CD4-positive, alpha-beta T cell (primary cell): ENCODE measurements around the gene SENP3. TPM values are rescaled to one million over a fixed set of nuclear protein-coding genes. Genes with fewer than 3 reads are reported as not detected.
A peak's percentile ranks its signal among the peaks of the same experiment; 100 is the strongest.

Source experiments
- ATAC-seq: fragments of 200-7000 bp; cut with Tn5 transposase; one replicate; pipeline ENCODE4 v1.10.0; 2022; ENCODE audit warnings: mild to moderate bottlenecking; ENCODE audit not compliant: poor library complexity
- CTCF ChIA-PET: fragments of 350-600 bp; sonication (Branson Sonifier 250); formaldehyde crosslinking; loops from one replicate; lab custom pipeline; 2021; ENCODE audit warnings: antibody characterized with exemption, inconsistent platforms; lab: Charles Lee
- POLR2A ChIA-PET: fragments of 350-600 bp; sonication (Branson Sonifier 250); formaldehyde crosslinking; loops from one replicate; lab custom pipeline; 2021; ENCODE audit warnings: antibody characterized with exemption, inconsistent platforms; lab: Charles Lee
- DNase-seq, 14 experiments: peaks; one replicate each; pipeline ENCODE4 v3.0.0-alpha.2; 2013 to 2020; ENCODE audit warnings: mixed read lengths in 2 of 14
- H3K27ac ChIP-seq, 2 donors: one replicate each; pipeline versions ENCODE4 v1.5.1 to v1.7.0; 2013; ENCODE audit warnings: low read length in 2 of 2, low read depth in 1 of 2, mild to moderate bottlenecking in 1 of 2
- H3K27me3 ChIP-seq, 2 experiments: 1 replicate in 1 of 2; 2 replicates in 1 of 2; pipeline versions ENCODE4 v1.6.1 to v1.7.0; 2013; ENCODE audit warnings: low read length in 2 of 2, control low read depth in 1 of 2, mild to moderate bottlenecking in 1 of 2, moderate library complexity in 1 of 2; ENCODE audit not compliant: insufficient read depth in 2 of 2, control insufficient read depth in 1 of 2
- H3K36me3 ChIP-seq: one replicate; pipeline ENCODE4 v1.6.1; 2013; ENCODE audit warnings: low read length, control low read depth; ENCODE audit not compliant: insufficient read depth
- H3K4me1 ChIP-seq: one replicate; pipeline ENCODE4 v1.6.1; 2013; ENCODE audit warnings: low read length, control low read depth; ENCODE audit not compliant: insufficient read depth
- H3K4me3 ChIP-seq: one replicate; pipeline ENCODE4 v1.5.1; 2013; ENCODE audit warnings: mild to moderate bottlenecking, low read length, moderate library complexity
- H3K9me3 ChIP-seq, 2 experiments: 1 replicate in 1 of 2; 2 replicates in 1 of 2; pipeline versions ENCODE4 v1.6.1 to v1.7.0; 2013; ENCODE audit warnings: low read length in 2 of 2, mild to moderate bottlenecking in 2 of 2, control low read depth in 1 of 2, moderate library complexity in 1 of 2; ENCODE audit not compliant: control insufficient read depth in 1 of 2, insufficient read depth in 1 of 2
- H3K27ac Mint-ChIP-seq: one replicate; pipeline ENCODE4 v1.8.0; 2020; ENCODE audit warnings: mixed read lengths
- H3K27me3 Mint-ChIP-seq: one replicate; pipeline ENCODE4 v1.8.0; 2021; ENCODE audit warnings: mixed read lengths
- H3K36me3 Mint-ChIP-seq: one replicate; pipeline ENCODE4 v1.8.0; 2021; ENCODE audit warnings: low read depth, mixed read lengths
- H3K4me1 Mint-ChIP-seq: one replicate; pipeline ENCODE4 v1.8.0; 2021; ENCODE audit warnings: low read depth, mixed read lengths
- H3K4me3 Mint-ChIP-seq: one replicate; pipeline ENCODE4 v1.8.0; 2020; ENCODE audit warnings: mild to moderate bottlenecking, mixed read lengths
- H3K9me3 Mint-ChIP-seq: one replicate; pipeline ENCODE4 v1.8.0; 2020; ENCODE audit warnings: mixed read lengths
- intact Hi-C, 2 experiments: fragments of 100-400 bp; cut with DNase I in 1 of 2; cut with micrococcal nuclease in 1 of 2; formaldehyde crosslinking; loops; one replicate each; pipeline versions ENCODE4 v1.15.1 to v1.9.0; 2023 to 2025; cut with DNase I, micrococcal nuclease
- total RNA-seq, 174 experiments: library from RNA in 2 of 174; stranded (reverse) in 2 of 174; gene quantifications; one replicate each; pipeline ENCODE4 v1.2.3 and lab custom pipeline; 2021 to 2026
- TF ChIP-seq, protein P1 (sequence below): fragments of 200-600 bp; IDR thresholded peaks from one replicate; pipeline ENCODE4 v1.8.0; 2022; ENCODE audit warnings: antibody characterized with exemption, mild to moderate bottlenecking

SENP3 gene
- total RNA-seq, 2 experiments from 2014 or later, result 27.7 to 28.9 TPM

DNA sequence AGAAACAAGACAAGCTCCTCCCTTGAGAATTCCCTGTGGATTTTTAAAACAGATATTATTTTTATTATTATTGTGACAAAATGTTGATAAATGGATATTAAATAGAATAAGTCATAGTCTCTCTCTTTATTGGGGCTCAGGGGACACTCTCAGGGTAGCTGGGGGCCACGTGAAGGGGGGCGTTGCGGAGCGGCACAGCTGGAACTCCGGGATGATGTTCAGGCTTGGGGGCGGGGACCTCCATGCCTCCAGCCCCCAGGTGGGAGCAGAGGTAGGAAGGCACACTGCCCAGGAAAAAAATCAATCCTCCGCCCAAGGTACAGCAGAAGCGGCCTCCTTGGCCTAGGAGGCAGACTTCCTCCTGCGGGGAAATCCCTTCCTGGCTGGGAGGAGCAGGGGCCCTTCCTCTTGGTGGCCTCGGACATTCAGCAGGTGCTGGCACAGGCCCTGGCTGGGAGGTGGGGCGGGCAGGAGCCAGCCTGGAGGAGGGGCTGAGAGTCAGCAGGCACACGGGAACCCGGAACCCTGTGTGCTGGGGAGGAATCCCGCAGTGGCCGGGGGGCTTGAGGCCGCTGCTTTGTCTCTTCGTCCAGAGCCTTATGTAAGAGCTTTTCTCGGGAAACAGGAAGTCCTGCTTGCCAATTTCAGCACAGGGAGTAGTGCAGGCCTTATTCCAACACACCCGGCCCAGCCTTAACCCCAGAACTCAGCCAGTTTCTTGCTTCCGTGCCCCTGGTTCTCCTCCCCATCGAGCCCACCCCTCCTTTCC is 3.8 kb upstream of the SENP3 start:
- DNase-seq, result peak in 3 of 14 experiments; percentile 29 to 63 (median 58)
- Histone ChIP-seq H3K36me3 (peaks cover 14% of the 10 kb centered on the region), H3K4me3 (peak overlapping the region; percentile 41), H3K27me3 (no peaks in the 10 kb centered on the region), H3K4me1 (peaks cover 82% of the 10 kb centered on the region), H3K27ac (peak overlapping the region in 1 of 2 donors; percentile 3), H3K9me3 (no peaks in the 10 kb centered on the region)
- H3K4me3 Mint-ChIP-seq, result peak overlapping the region; percentile 56
- H3K27ac Mint-ChIP-seq, result peak overlapping the region; percentile 63
- H3K27me3 Mint-ChIP-seq, result no peaks in the 10 kb centered on the region
- peaks cover 61% of the 10 kb centered on the region for H3K4me1 Mint-ChIP-seq
- TF ChIP-seq, protein P1, sequence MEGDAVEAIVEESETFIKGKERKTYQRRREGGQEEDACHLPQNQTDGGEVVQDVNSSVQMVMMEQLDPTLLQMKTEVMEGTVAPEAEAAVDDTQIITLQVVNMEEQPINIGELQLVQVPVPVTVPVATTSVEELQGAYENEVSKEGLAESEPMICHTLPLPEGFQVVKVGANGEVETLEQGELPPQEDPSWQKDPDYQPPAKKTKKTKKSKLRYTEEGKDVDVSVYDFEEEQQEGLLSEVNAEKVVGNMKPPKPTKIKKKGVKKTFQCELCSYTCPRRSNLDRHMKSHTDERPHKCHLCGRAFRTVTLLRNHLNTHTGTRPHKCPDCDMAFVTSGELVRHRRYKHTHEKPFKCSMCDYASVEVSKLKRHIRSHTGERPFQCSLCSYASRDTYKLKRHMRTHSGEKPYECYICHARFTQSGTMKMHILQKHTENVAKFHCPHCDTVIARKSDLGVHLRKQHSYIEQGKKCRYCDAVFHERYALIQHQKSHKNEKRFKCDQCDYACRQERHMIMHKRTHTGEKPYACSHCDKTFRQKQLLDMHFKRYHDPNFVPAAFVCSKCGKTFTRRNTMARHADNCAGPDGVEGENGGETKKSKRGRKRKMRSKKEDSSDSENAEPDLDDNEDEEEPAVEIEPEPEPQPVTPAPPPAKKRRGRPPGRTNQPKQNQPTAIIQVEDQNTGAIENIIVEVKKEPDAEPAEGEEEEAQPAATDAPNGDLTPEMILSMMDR, result no peak
- H3K9me3 Mint-ChIP-seq, result no peaks in the 10 kb centered on the region
- peaks cover 23% of the 10 kb centered on the region for H3K36me3 Mint-ChIP-seq
- intact Hi-C loops, result no loop called here
- no peak for ATAC-seq
- POLR2A ChIA-PET, result interaction anchor here (0.6 to 2.6 kb wide), 4 partner anchors 9 to 315 kb away, joined by 3 to 6 read pairs (median 4); partner anchors contain the start of genes MPDU1 and TNFSF12
- CTCF ChIA-PET, result interaction anchor here (0.8 to 1.0 kb wide), 2 partner anchors 31 to 121 kb away, joined by 3 to 4 read pairs; no protein-coding TSS in a partner anchor

DNA sequence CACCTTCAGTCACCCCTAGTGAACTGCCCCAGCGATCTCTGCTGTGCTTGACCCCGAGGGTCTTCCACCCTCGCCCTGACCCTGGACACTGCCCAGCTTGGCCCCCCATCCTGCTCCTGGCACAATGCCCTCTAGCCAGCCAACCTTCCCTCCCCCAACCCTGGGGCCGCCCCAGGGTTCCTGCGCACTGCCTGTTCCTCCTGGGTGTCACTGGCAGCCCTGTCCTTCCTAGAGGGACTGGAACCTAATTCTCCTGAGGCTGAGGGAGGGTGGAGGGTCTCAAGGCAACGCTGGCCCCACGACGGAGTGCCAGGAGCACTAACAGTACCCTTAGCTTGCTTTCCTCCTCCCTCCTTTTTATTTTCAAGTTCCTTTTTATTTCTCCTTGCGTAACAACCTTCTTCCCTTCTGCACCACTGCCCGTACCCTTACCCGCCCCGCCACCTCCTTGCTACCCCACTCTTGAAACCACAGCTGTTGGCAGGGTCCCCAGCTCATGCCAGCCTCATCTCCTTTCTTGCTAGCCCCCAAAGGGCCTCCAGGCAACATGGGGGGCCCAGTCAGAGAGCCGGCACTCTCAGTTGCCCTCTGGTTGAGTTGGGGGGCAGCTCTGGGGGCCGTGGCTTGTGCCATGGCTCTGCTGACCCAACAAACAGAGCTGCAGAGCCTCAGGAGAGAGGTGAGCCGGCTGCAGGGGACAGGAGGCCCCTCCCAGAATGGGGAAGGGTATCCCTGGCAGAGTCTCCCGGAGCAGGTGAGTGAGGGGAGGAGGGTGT is 3.0 kb upstream of the SENP3 start, which contains the start of gene TNFSF13:
Gene TNFSF13 (plus strand): TSS at position 207 of the 776 bp plus-strand sequence. CDS start 290 bp downstream, at position 497.
- POLR2A ChIA-PET, result interaction anchor here (0.6 to 2.6 kb wide), 4 partner anchors 10 to 316 kb away, joined by 3 to 6 read pairs (median 4); partner anchors contain the start of genes MPDU1 and TNFSF12
- Mint-ChIP-seq H3K36me3 (peaks cover 25% of the 10 kb centered on the region), H3K4me3 (peak within 1 kb of the TSS; percentile 58), H3K27me3 (no peaks in the 10 kb centered on the region), H3K27ac (peak within 1 kb of the TSS; percentile 63), H3K9me3 (no peaks in the 10 kb centered on the region), H3K4me1 (peaks cover 54% of the 10 kb centered on the region)
- ATAC-seq (no peak), DNase-seq (no peak)
- H3K27me3 ChIP-seq, result no peaks in the 10 kb centered on the region
- peaks cover 82% of the 10 kb centered on the region for H3K4me1 ChIP-seq
- intact Hi-C loops, result no loop called here
- CTCF ChIA-PET, result no interaction called here
- H3K27ac ChIP-seq, result peak within 1 kb of the TSS in 1 of 2 donors; percentile 3
- H3K4me3 ChIP-seq, result peak within 1 kb of the TSS; percentile 41
- peaks cover 16% of the 10 kb centered on the region for H3K36me3 ChIP-seq
- no peaks in the 10 kb centered on the region for H3K9me3 ChIP-seq
- TF ChIP-seq, protein P1, result no peak
